ENCODE measurements around the gene CCDC9. TPM values are rescaled to one million over a fixed set of nuclear protein-coding genes. Genes with fewer than 3 reads are reported as not detected.
A peak's percentile ranks its signal among the peaks of the same experiment; 100 is the strongest.

CCDC9 gene
- total RNA-seq, 1 experiment from 2014 or later, result 38.2 TPM

DNA sequence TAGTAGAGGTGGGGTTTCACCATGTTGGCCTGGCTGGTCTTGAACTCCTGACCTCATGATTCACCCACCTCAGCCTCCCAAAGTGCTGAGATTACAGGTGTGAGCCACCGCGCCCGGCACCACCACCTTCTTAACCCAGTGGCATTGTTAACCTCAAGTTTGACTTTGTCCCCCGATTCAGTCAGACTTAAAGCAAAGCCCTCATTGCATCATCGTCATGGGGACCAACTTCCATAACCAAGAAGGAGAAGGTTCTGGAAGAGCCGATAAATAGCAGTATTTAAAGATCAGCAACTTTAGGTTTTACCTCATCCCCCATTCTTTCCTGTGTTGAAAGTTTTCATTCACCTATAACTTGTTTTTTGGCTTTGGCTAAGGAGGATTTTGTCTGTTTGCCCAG, 11.7 kb downstream of the CCDC9 start:
- CTCF ChIA-PET, result no interaction called here
- BruUV-seq (replicated peaks), result no TSS peak
- TF ChIP-seq CTCF (IDR thresholded peaks at IDR 0.05; ENCODE audit: unreplicated experiment), result no peak
- Mint-ChIP-seq H3K36me3 (ENCODE audit: insufficient read depth, unreplicated experiment) (peaks cover 75% of the 10 kb centered on the region), H3K4me1 (ENCODE audit: low read depth, unreplicated experiment) (peaks cover 11% of the 10 kb centered on the region), H3K27me3 (ENCODE audit: unreplicated experiment) (no peaks in the 10 kb centered on the region), H3K4me3 (ENCODE audit: low read depth, unreplicated experiment) (no peak overlapping the region), H3K27ac (ENCODE audit: unreplicated experiment) (no peak overlapping the region), H3K9me3 (ENCODE audit: low read depth, unreplicated experiment) (no peaks in the 10 kb centered on the region)
- intact Hi-C loops (cut with micrococcal nuclease; ENCODE audit: unreplicated experiment), result no loop called here
- DNase-seq, result no peak

DNA sequence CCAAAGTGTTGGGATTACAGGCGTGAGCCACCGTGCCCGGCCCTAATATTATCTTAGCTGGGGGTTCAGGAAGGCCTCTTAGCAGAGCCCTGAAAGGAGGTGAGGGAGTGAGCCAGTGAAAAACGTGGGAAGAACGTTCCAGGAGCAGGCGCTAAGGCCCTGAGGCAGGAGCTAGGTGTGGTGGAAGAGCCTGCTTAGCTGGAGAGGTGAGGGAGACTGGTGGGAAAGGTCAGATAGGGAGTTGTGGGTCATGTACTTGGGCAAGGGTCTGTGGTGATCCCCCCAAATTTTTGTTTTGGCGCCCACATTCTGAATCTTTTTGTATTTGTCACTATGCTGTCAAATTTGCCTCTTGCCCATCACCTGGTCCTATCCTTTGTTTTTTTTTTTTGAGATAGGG, 13.3 kb downstream of the CCDC9 start:
- no TSS peak for BruUV-seq (replicated peaks)
- no peak overlapping the region for H3K27ac Mint-ChIP-seq (ENCODE audit: unreplicated experiment)
- CTCF ChIA-PET, result interaction anchor here (0.5 to 0.6 kb wide), 2 partner anchors 50 to 138 kb away, joined by 3 to 4 read pairs; no protein-coding TSS in a partner anchor

DNA sequence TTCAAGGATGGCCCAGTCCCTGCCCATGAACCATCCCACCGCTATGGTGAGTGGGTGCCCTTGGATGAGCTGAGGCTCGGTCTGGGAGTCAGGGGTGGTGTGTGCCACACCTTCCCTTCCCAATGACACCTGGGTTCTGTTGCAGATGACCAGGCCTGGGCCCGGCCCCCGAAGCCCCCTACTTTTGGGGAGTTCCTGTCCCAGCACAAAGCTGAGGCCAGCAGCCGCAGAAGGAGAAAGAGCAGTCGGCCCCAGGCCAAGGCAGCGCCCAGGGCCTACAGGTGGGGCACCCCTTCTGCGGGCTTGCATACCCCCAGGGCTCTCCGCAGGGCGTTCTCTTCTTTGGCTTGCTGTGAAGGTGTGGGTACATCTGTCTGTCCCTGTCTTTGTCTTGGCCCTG, 14.1 kb downstream of the CCDC9 start:
- no TSS peak for BruUV-seq (replicated peaks)
- no peak for DNase-seq
- TF ChIP-seq CTCF (IDR thresholded peaks at IDR 0.05; ENCODE audit: unreplicated experiment), result no peak
- Mint-ChIP-seq H3K4me1 (ENCODE audit: low read depth, unreplicated experiment) (peaks cover 11% of the 10 kb centered on the region), H3K4me3 (ENCODE audit: low read depth, unreplicated experiment) (no peak overlapping the region), H3K27me3 (ENCODE audit: unreplicated experiment) (no peaks in the 10 kb centered on the region), H3K9me3 (ENCODE audit: low read depth, unreplicated experiment) (no peaks in the 10 kb centered on the region), H3K36me3 (ENCODE audit: insufficient read depth, unreplicated experiment) (peaks cover 81% of the 10 kb centered on the region), H3K27ac (ENCODE audit: unreplicated experiment) (peak overlapping the region; percentile 17)
- CTCF ChIA-PET, result no interaction called here
- intact Hi-C loops (cut with micrococcal nuclease; ENCODE audit: unreplicated experiment), result no loop called here

More for the DNA sequence above, 13.3 kb downstream of the CCDC9 start:
- Mint-ChIP-seq H3K9me3 (ENCODE audit: low read depth, unreplicated experiment) (no peaks in the 10 kb centered on the region), H3K4me1 (ENCODE audit: low read depth, unreplicated experiment) (peaks cover 11% of the 10 kb centered on the region), H3K27me3 (ENCODE audit: unreplicated experiment) (no peaks in the 10 kb centered on the region), H3K4me3 (ENCODE audit: low read depth, unreplicated experiment) (no peak overlapping the region), H3K36me3 (ENCODE audit: insufficient read depth, unreplicated experiment) (peaks cover 82% of the 10 kb centered on the region)
- intact Hi-C loops (cut with micrococcal nuclease; ENCODE audit: unreplicated experiment), result no loop called here
- TF ChIP-seq CTCF (IDR thresholded peaks at IDR 0.05; ENCODE audit: unreplicated experiment), result no peak
- DNase-seq, result no peak

GRCh38 chr19:47271949-47272348, 15.6 kb downstream of the CCDC9 start:
- peaks cover 11% of the 10 kb centered on the region for H3K4me1 Mint-ChIP-seq (ENCODE audit: low read depth, unreplicated experiment)
- peaks cover 75% of the 10 kb centered on the region for H3K36me3 Mint-ChIP-seq (ENCODE audit: insufficient read depth, unreplicated experiment)
- H3K27ac Mint-ChIP-seq (ENCODE audit: unreplicated experiment), result peak overlapping the region; percentile 95
- BruUV-seq (replicated peaks), result no TSS peak
- CTCF ChIA-PET, result interaction anchor here (0.5 to 0.7 kb wide), 2 partner anchors 31 to 289 kb away, joined by 3 to 4 read pairs; no protein-coding TSS in a partner anchor
- peak overlapping the region; percentile 94 for H3K4me3 Mint-ChIP-seq (ENCODE audit: low read depth, unreplicated experiment)
- no peak for TF ChIP-seq CTCF (IDR thresholded peaks at IDR 0.05; ENCODE audit: unreplicated experiment)
- H3K27me3 Mint-ChIP-seq (ENCODE audit: unreplicated experiment), result no peaks in the 10 kb centered on the region
- DNase-seq, result no peak
- no peaks in the 10 kb centered on the region for H3K9me3 Mint-ChIP-seq (ENCODE audit: low read depth, unreplicated experiment)
- intact Hi-C loops (cut with micrococcal nuclease; ENCODE audit: unreplicated experiment), result loop anchor here (2.0 kb wide), 1 partner anchor 13 kb away; no protein-coding TSS in a partner anchor
